HepG2 (cell line): ENCODE measurements around the gene TCEANC2. TPM values are rescaled to one million over a fixed set of nuclear protein-coding genes. Genes with fewer than 3 reads are reported as not detected.

Source experiments
- ATAC-seq: fragments of 200-7000 bp; cut with Tn5 transposase; 3 replicates; pipeline ENCODE4 v1.9.1; 2020; ENCODE audit warnings: mild to moderate bottlenecking, moderate library complexity
- BruUV-seq: library from RNA; stranded (reverse); fragments of 400-500 nt; replicated peaks from 2 replicates; lab custom pipeline; 2021; lab: Mats Ljungman, UMichigan
- CTCF ChIA-PET: fragments of 300-600 bp; formaldehyde crosslinking; extraction: SDS; loops from one replicate; lab custom pipeline; 2021; ENCODE audit warnings: low total read pairs, inconsistent platforms, low intra/inter-chr PET ratio; lab: Yijun Ruan, JAX
- POLR2A ChIA-PET: fragments of 350-600 bp; sonication (Branson Sonifier 250); formaldehyde crosslinking; loops from one replicate; lab custom pipeline; 2020; ENCODE audit warnings: antibody characterized with exemption, inconsistent platforms; lab: Yijun Ruan, JAX
- DNase-seq: peaks from one replicate; pipeline ENCODE4 v3.0.0-alpha.2; 2015; ENCODE audit warnings: low spot score
- FAIRE-seq: peaks from 3 replicates; lab custom pipeline; 2011; peaks lifted over from hg19 to GRCh38; lab: Jason Lieb, UNC
- H2AFZ ChIP-seq: one replicate; pipeline ENCODE4 v1.6.1; 2011; ENCODE audit warnings: low read length, inconsistent platforms
- H3K27ac ChIP-seq: fragments of 300-600 bp; 3 replicates; pipeline ENCODE4 v1.8.0; 2011; ENCODE audit warnings: mixed run types, mild to moderate bottlenecking, mixed read lengths, low read length, inconsistent platforms; ENCODE audit not compliant: insufficient read depth; ENCODE audit errors: extremely low read length
- H3K27me3 ChIP-seq, 2 experiments: fragments of 200-600 bp in 1 of 2; 2 replicates in 1 of 2; 3 replicates in 1 of 2; pipeline versions ENCODE4 v1.6.0 to v1.8.0; 2011; ENCODE audit warnings: low read length in 2 of 2, mild to moderate bottlenecking in 2 of 2, moderate library complexity in 2 of 2, inconsistent platforms in 1 of 2; ENCODE audit not compliant: insufficient read depth in 2 of 2, control insufficient read depth in 1 of 2
- H3K36me3 ChIP-seq, 2 experiments: fragments of 200-600 bp in 1 of 2; replicated peaks in 1 of 2; 2 replicates in 1 of 2; 3 replicates in 1 of 2; pipeline versions ENCODE4 v1.5.1 to v1.8.0; 2011; ENCODE audit warnings: low read length in 2 of 2, inconsistent platforms in 1 of 2; ENCODE audit not compliant: insufficient read depth in 2 of 2, control insufficient read depth in 1 of 2
- H3K4me1 ChIP-seq: 2 replicates; pipeline ENCODE4 v1.5.1; 2012; ENCODE audit warnings: low read length, inconsistent platforms; ENCODE audit not compliant: insufficient read depth
- H3K4me2 ChIP-seq: 2 replicates; pipeline ENCODE4 v1.6.0; 2011; ENCODE audit warnings: low read depth, low read length, inconsistent platforms
- H3K4me3 ChIP-seq, 3 experiments: fragments of 200-600 bp in 1 of 3; sonication (generic), shearing (Covaris generic) in 1 of 3; replicated peaks in 1 of 3; 2 replicates each; pipeline ENCODE4 v1.5.1; 2011 to 2016; ENCODE audit warnings: low read length in 3 of 3, inconsistent platforms in 2 of 3, low read depth in 2 of 3, mild to moderate bottlenecking in 2 of 3, control low read depth in 1 of 3, mixed read lengths in 1 of 3; ENCODE audit not compliant: insufficient read depth in 1 of 3
- H3K79me2 ChIP-seq: one replicate; pipeline ENCODE4 v1.6.1; 2011; ENCODE audit warnings: low read length, inconsistent platforms; ENCODE audit not compliant: insufficient read depth
- H3K9ac ChIP-seq: 2 replicates; pipeline ENCODE4 v1.6.0; 2011; ENCODE audit warnings: mild to moderate bottlenecking, low read depth, low read length, inconsistent platforms; ENCODE audit not compliant: insufficient read depth
- H3K9me3 ChIP-seq: 2 replicates; pipeline ENCODE4 v1.5.1; 2012; ENCODE audit warnings: mild to moderate bottlenecking, low read length
- H4K20me1 ChIP-seq: 2 replicates; pipeline ENCODE4 v1.6.0; 2011; ENCODE audit warnings: inconsistent platforms, mild to moderate bottlenecking, low read length, moderate library complexity; ENCODE audit not compliant: insufficient read depth
- ARID4A ChIP-seq: sonication (generic); formaldehyde crosslinking; IDR thresholded peaks from 2 replicates; pipeline ENCODE4 v1.5.0; 2020; ENCODE audit warnings: mild to moderate bottlenecking, missing genetic modification reagents, borderline replicate concordance
- DMAP1 ChIP-seq: IDR thresholded peaks from 2 replicates; pipeline ENCODE4 v1.6.1; 2016
- FOXA3 ChIP-seq: IDR thresholded peaks from 2 replicates; pipeline ENCODE4 v1.6.1; 2016; ENCODE audit warnings: missing genetic modification reagents, missing compliant biosample characterization
- MEIS1 ChIP-seq: sonication (generic); formaldehyde crosslinking; IDR thresholded peaks from 2 replicates; pipeline ENCODE4 v1.9.0; 2021; ENCODE audit warnings: mild to moderate bottlenecking, missing genetic modification reagents, moderate library complexity, borderline replicate concordance
- TEF ChIP-seq: sonication (generic); formaldehyde crosslinking; IDR thresholded peaks from 2 replicates; pipeline ENCODE4 v1.5.0; 2020; ENCODE audit warnings: missing genetic modification reagents
- TIGD3 ChIP-seq: sonication (generic); formaldehyde crosslinking; IDR thresholded peaks from 2 replicates; pipeline ENCODE4 v1.5.1; 2020; ENCODE audit warnings: mild to moderate bottlenecking, missing genetic modification reagents, borderline replicate concordance
- XRCC5 ChIP-seq: fragments of 200-400 bp; formaldehyde crosslinking; optimal IDR thresholded peaks from 2 replicates; pipeline ENCODE3; 2017; ENCODE audit warnings: mild to moderate bottlenecking, low read length
- ZNF142 ChIP-seq: sonication (generic); formaldehyde crosslinking; IDR thresholded peaks from 2 replicates; pipeline ENCODE4 v1.4.0; 2020; ENCODE audit warnings: missing genetic modification reagents
- ZNF292 ChIP-seq: sonication (generic); formaldehyde crosslinking; IDR thresholded peaks from 2 replicates; pipeline ENCODE4 v1.8.1; 2022; ENCODE audit warnings: mild to moderate bottlenecking, low read depth, missing genetic modification reagents, borderline replicate concordance
- ZNF333 ChIP-seq: sonication (generic); formaldehyde crosslinking; IDR thresholded peaks from 2 replicates; pipeline ENCODE4 v1.4.0; 2020; ENCODE audit warnings: mild to moderate bottlenecking, missing genetic modification reagents, borderline replicate concordance
- ZNF790 ChIP-seq: sonication (generic); formaldehyde crosslinking; IDR thresholded peaks from 2 replicates; pipeline ENCODE4 v1.8.0; 2022; ENCODE audit warnings: missing genetic modification reagents, mild to moderate bottlenecking, borderline replicate concordance
- WGBS: methylation state at CpG from one replicate; pipeline ENCODE4 v1.1.6; 2017; ENCODE audit warnings: low lambda C conversion rate; 5-methylcytosine and 5-hydroxymethylcytosine counted together
- in situ Hi-C: cut with HindIII; loops from 2 replicates; pipeline ENCODE4 v1.10.0; 2017; ENCODE audit warnings: low pct_unique_long_range_greater_than_20kb; ENCODE audit not compliant: extremely low pct_ligation_motif_present
- intact Hi-C: fragments of 100-400 bp; cut with micrococcal nuclease; formaldehyde crosslinking; loops from one replicate; pipeline ENCODE4 v1.10.0; 2022; ENCODE audit not compliant: unreplicated experiment
- polyA plus RNA-seq, 8 experiments: library from polyadenylated mRNA; depleted of rRNA in 3 of 8; stranded (reverse) in 7 of 8; unstranded in 1 of 8; fragments of >200 nt; fragmentation: Illumina TruSeq in 4 of 8; extraction: Trizol in 4 of 8; gene quantifications; 2 replicates each; pipeline versions ENCODE4 v1.2.1 to v1.2.3, GENCODE V29; 2011 to 2016; ENCODE audit warnings: low read depth in 4 of 8, missing spikeins in 1 of 8, mixed read lengths in 1 of 8; ENCODE audit not compliant: insufficient read depth in 1 of 8
- total RNA-seq, 5 experiments: library from RNA; depleted of rRNA; stranded (reverse); fragments of >200 nt; fragmentation: Illumina TruSeq; extraction: Trizol; gene quantifications; 2 replicates each; pipeline ENCODE4 v1.2.3, GENCODE V29; 2016; ENCODE audit warnings: low read depth in 1 of 5

Gene TCEANC2
- total and polyA plus RNA-seq, 2 of the 13 experiments (the other 11 are each of a cell fraction or from before 2014, with no cell fraction given) = 3.8 to 5.0 TPM

- Histone ChIP-seq H3K27ac (peak overlapping the region; percentile 80), H3K27me3 (no peaks in the 10 kb centered on the region; a peak in 1 of 5 replicates), H2AFZ (no peak overlapping the region), H3K9ac (peak overlapping the region; percentile 81), H3K4me3 (peak overlapping the region; percentile 76 to 98 (median 91)), H3K36me3 (no peaks in the 10 kb centered on the region; a peak in 2 of 5 replicates), H3K4me1 (peaks cover 34% of the 10 kb centered on the region), H4K20me1 (peaks cover 5% of the 10 kb centered on the region), H3K9me3 (no peaks in the 10 kb centered on the region), H3K4me2 (peak overlapping the region; percentile 82), H3K79me2 (peaks cover 57% of the 10 kb centered on the region)
- no peak for ATAC-seq
- 2% methylated on average over 8 of the region's 8 CpGs for WGBS
- no TSS peak for BruUV-seq
- in situ Hi-C loops = no loop called here
- intact Hi-C loops = loop anchor here (2.0 kb wide), 2 partner anchors 19 to 59 kb away; no protein-coding TSS in a partner anchor
- no peak for DNase-seq
- POLR2A ChIA-PET = interaction anchor here (0.9 to 4.6 kb wide), 11 partner anchors 8 to 355 kb away, joined by 3 to 42 read pairs (median 5); partner anchors contain the start of gene LDLRAD1
- FAIRE-seq = no peak
- CTCF ChIA-PET = no interaction called here
- TF ChIP-seq ARID4A (CRISPR knock-in tag) (no peak), ZNF790 (CRISPR knock-in tag) (0 out of 2 replicates have a peak, but pooled peaks have one; percentile 2), ZNF292 (CRISPR knock-in tag) (0 out of 2 replicates have a peak, but pooled peaks have one; percentile 36), XRCC5 (no peak), TIGD3 (CRISPR knock-in tag) (0 out of 2 replicates have a peak, but pooled peaks have one; percentile 60), TEF (no peak), MEIS1 (CRISPR knock-in tag) (0 out of 2 replicates have a peak, but pooled peaks have one; percentile 3), ZNF333 (CRISPR knock-in tag) (no peak), DMAP1 (CRISPR knock-in tag) (no peak), ZNF142 (CRISPR knock-in tag) (no peak), FOXA3 (CRISPR knock-in tag) (0 out of 2 replicates have a peak, but pooled peaks have one; percentile 4)
Observed at GRCh38 chr1:54051933-54052430, 1.4 kb upstream of the TCEANC2 start.
